Upper lobe of left lung (tissue), 6 donors: ENCODE results near the gene LRIG2. TPM values are rescaled to one million over a fixed set of nuclear protein-coding genes. Genes with fewer than 3 reads are reported as not detected.
"Not testable (repeated sequence)": the region's sequence is repeated elsewhere in the genome, so short reads cannot be mapped to it uniquely, and the experiment has no call there.

Experiments used
- ATAC-seq, 2 donors: fragments of 200-7000 bp; cut with Tn5 transposase; one replicate each; pipeline ENCODE4 v1.9.1; 2022; ENCODE audit warnings: mild to moderate bottlenecking in 2 of 2, moderate library complexity in 2 of 2; ENCODE audit not compliant: low FRiP score in 2 of 2
- DNase-seq, 2 donors: peaks; one replicate each; pipeline ENCODE4 v3.0.0-alpha.2; 2019 to 2020
- H3K27ac ChIP-seq, 4 donors: fragments of 200-600 bp; sonication (generic); one replicate each; pipeline ENCODE4 v1.5.1; 2016 to 2019
- H3K27me3 ChIP-seq, 4 donors: fragments of 200-600 bp; sonication (generic); one replicate each; pipeline ENCODE4 v1.5.1; 2017 to 2019
- H3K36me3 ChIP-seq, 4 donors: fragments of 200-600 bp; sonication (generic); one replicate each; pipeline ENCODE4 v1.5.1; 2016 to 2019
- H3K4me1 ChIP-seq, 4 donors: fragments of 200-600 bp; sonication (generic); one replicate each; pipeline ENCODE4 v1.5.1; 2018 to 2019
- H3K4me3 ChIP-seq, 4 donors: fragments of 200-600 bp; sonication (generic); one replicate each; pipeline ENCODE4 v1.5.1; 2017 to 2019; ENCODE audit warnings: mild to moderate bottlenecking in 2 of 4, moderate library complexity in 1 of 4
- H3K9me3 ChIP-seq, 4 donors: fragments of 200-600 bp; sonication (generic); one replicate each; pipeline ENCODE4 v1.5.1; 2018 to 2019
- CTCF ChIP-seq, 6 experiments: fragments of 450-650 bp in 4 of 6; fragments of 200-600 bp in 2 of 6; sonication (generic) in 2 of 6; IDR thresholded peaks; one replicate each; pipeline ENCODE4 v1.5.1; 2016 to 2019; ENCODE audit warnings: antibody characterized with exemption in 6 of 6
- EP300 ChIP-seq, 4 donors: sonication (generic); formaldehyde crosslinking; IDR thresholded peaks; one replicate each; pipeline ENCODE4 v1.5.1; 2017; ENCODE audit warnings: antibody characterized with exemption in 4 of 4, control low read depth in 2 of 4
- POLR2A ChIP-seq, 4 donors: fragments of 450-650 bp; IDR thresholded peaks; one replicate each; pipeline ENCODE4 v1.5.1; 2016 to 2017; ENCODE audit warnings: antibody characterized with exemption in 4 of 4, mild to moderate bottlenecking in 2 of 4
- POLR2AphosphoS5 ChIP-seq, 2 donors: sonication (generic); formaldehyde crosslinking; IDR thresholded peaks; one replicate each; pipeline ENCODE4 v1.5.1; 2017; ENCODE audit warnings: antibody characterized with exemption in 2 of 2
- WGBS, 2 donors: methylation state at CpG; one replicate each; pipeline ENCODE4 v1.1.5; 2017 to 2018; 5-methylcytosine and 5-hydroxymethylcytosine counted together
- total RNA-seq, 6 donors: library from RNA; depleted of rRNA in 4 of 6; stranded (reverse); fragments of >200 nt in 4 of 6; gene quantifications; one replicate each; pipeline versions ENCODE4 v1.1.0 to v1.2.1, GENCODE V29; 2016 to 2021
- donor health status: DM: no; HTN: no; CAD: no; lungs with moderate emphysema.
- donor health status: DM: no; HTN: yes; CAD: no; lungs with severe emphysema.

The LRIG2 gene
- total RNA-seq, 6 donors from 2014 or later: 4.2 to 21.1 (median 11.8) TPM

GRCh38 chr1:113072141-113072756, 749 bp upstream of the LRIG2 start:
- Histone ChIP-seq H3K9me3 (no peaks in the 10 kb centered on the region), H3K36me3 (peaks cover 0 to 7% (median 0%) of the 10 kb centered on the region in 4 donors), H3K4me3 (peak overlapping the region; percentile 32 to 90 (median 84)), H3K27ac (peak overlapping the region; percentile 86 to 94 (median 90)), H3K4me1 (peaks cover 21 to 38% (median 24%) of the 10 kb centered on the region in 4 donors), H3K27me3 (no peaks in the 10 kb centered on the region)
- WGBS, 2 donors: 45 to 49% methylated on average over 6 of the region's 6 CpGs
- TF ChIP-seq CTCF (IDR thresholded peaks at IDR 0.05) (no peak), EP300 (IDR thresholded peaks at IDR 0.05) (no peak), POLR2A (IDR thresholded peaks at IDR 0.05) (no peak), POLR2AphosphoS5 (IDR thresholded peaks at IDR 0.05) (no peak)
- ATAC-seq (no peak), DNase-seq (no peak)

- TF ChIP-seq EP300 (IDR thresholded peaks at IDR 0.05) (no peak), CTCF (IDR thresholded peaks at IDR 0.05) (peak in 1 of 6 experiments; percentile 10), POLR2A (IDR thresholded peaks at IDR 0.05) (peak in 1 of 4 donors; percentile 22), POLR2AphosphoS5 (IDR thresholded peaks at IDR 0.05) (no peak)
- peaks cover 21 to 38% (median 24%) of the 10 kb centered on the region in 4 donors for H3K4me1 ChIP-seq
- DNase-seq: peak in 1 of 2 donors; percentile 68
- no peaks in the 10 kb centered on the region for H3K27me3 ChIP-seq
- H3K36me3 ChIP-seq: peaks cover 0 to 19% (median 2%) of the 10 kb centered on the region in 4 donors
- no peaks in the 10 kb centered on the region for H3K9me3 ChIP-seq
- H3K27ac ChIP-seq: peak overlapping the region; percentile 86 to 94 (median 90)
- WGBS, 2 donors: 0 to 1% methylated on average over 11 to 22 of the region's 22 CpGs
- peak overlapping the region; percentile 82 to 90 (median 85) for H3K4me3 ChIP-seq
- ATAC-seq: peak; percentile 70 to 75
Measured at GRCh38 chr1:113073479-113073950, 517 bp downstream of the LRIG2 start.

DNA sequence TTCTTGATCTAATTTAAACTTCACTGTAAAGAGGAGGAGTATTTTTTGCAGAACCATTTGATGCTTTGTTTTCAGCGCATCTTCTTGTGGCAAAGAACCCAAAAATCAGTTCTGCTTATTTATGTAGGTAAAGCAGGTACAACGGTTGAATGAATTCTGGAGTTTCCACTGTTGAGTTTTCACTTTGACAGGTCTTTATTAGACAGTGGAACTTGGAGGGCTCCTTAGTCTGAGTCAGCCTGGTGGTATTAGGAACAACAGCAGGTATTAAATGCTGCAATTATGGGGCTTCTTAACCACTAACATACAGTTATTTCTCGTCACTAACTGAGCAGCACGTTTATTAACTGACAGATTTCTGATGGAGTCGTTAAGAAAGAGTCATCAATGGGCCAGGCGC, 1.2 kb downstream of the LRIG2 start:
- no peak for ATAC-seq
- TF ChIP-seq EP300 (IDR thresholded peaks at IDR 0.05) (no peak), POLR2A (IDR thresholded peaks at IDR 0.05) (no peak), POLR2AphosphoS5 (IDR thresholded peaks at IDR 0.05) (no peak), CTCF (IDR thresholded peaks at IDR 0.05) (no peak)
- Histone ChIP-seq H3K27ac (peak overlapping the region in 2 of 4 donors; percentile 94), H3K4me3 (peak overlapping the region in 3 of 4 donors; percentile 82 to 90 (median 85)), H3K27me3 (no peaks in the 10 kb centered on the region), H3K36me3 (peaks cover 0 to 26% (median 2%) of the 10 kb centered on the region in 4 donors), H3K9me3 (no peaks in the 10 kb centered on the region), H3K4me1 (peaks cover 21 to 38% (median 24%) of the 10 kb centered on the region in 4 donors)
- no peak for DNase-seq
- WGBS, 2 donors: 65 to 68% methylated on average over 6 of the region's 6 CpGs

DNA sequence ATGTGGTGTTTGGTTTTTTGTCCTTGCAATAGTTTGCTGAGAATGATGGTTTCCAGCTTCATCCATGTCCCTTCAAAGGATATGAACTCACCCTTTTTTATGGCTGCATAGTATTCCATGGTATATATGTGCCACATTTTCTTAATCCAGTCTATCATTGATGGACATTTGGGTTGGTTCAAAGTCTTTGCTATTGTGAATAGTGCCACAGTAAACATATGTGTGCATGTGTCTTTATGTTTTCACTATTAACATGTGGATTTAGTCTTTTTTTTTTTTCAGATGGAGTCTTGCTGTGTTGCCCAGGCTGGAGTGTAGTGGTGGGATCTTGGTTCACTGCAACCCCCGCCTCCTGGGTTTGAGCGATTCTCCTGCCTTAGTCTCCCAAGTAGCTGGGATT, 5.0 kb downstream of the LRIG2 start:
- not testable (repeated sequence) for H3K27ac ChIP-seq, ATAC-seq, H3K4me3 ChIP-seq, H3K9me3 ChIP-seq, DNase-seq, H3K27me3 ChIP-seq
- 90 to 100% methylated on average over 2 of the region's 2 CpGs for whole genome bisulfite sequencing, 2 donors
- Histone ChIP-seq H3K4me1 (peaks cover 16 to 30% (median 17%) of the 10 kb centered on the region in 4 donors), H3K36me3 (peaks cover 0 to 33% (median 2%) of the 10 kb centered on the region in 4 donors)

- no peak for DNase-seq
- TF ChIP-seq CTCF (IDR thresholded peaks at IDR 0.05): no peak
- TF ChIP-seq EP300 (IDR thresholded peaks at IDR 0.05): no peak
- no peak for TF ChIP-seq POLR2AphosphoS5 (IDR thresholded peaks at IDR 0.05)
- TF ChIP-seq POLR2A (IDR thresholded peaks at IDR 0.05): no peak
- Histone ChIP-seq H3K4me1 (peaks cover 0 to 4% (median 1%) of the 10 kb centered on the region in 4 donors), H3K36me3 (no peaks in the 10 kb centered on the region), H3K4me3 (no peak overlapping the region), H3K27me3 (no peaks in the 10 kb centered on the region), H3K9me3 (no peaks in the 10 kb centered on the region), H3K27ac (no peak overlapping the region)
- ATAC-seq: no peak
- 70 to 86% methylated on average over 2 of the region's 2 CpGs for WGBS, 2 donors
Measured at GRCh38 chr1:113086541-113086940, 13.5 kb downstream of the LRIG2 start.
